ENCODE data around the gene CACNB2.

Gene CACNB2

GRCh38 chr10:18419945-18420344, 279.7 kb downstream of the CACNB2 start:
- Histone ChIP-seq H3K27ac (no peak overlapping the region), H3K36me3 (no peaks in the 10 kb centered on the region), H3K4me3 (no peak overlapping the region), H3K4me1 (no peaks in the 10 kb centered on the region), H3K9me3 (no peaks in the 10 kb centered on the region), H3K27me3 (no peaks in the 10 kb centered on the region)
- intact Hi-C loops (cut with DNase I; ENCODE audit: low total_unique reads): no loop called here
- no peak for TF ChIP-seq CTCF (IDR thresholded peaks at IDR 0.05)
- DNase-seq: no peak

GRCh38 chr10:18421726-18422293, 281.6 kb downstream of the CACNB2 start:
- Histone ChIP-seq H3K4me3 (no peak overlapping the region), H3K9me3 (no peaks in the 10 kb centered on the region), H3K36me3 (no peaks in the 10 kb centered on the region), H3K4me1 (no peaks in the 10 kb centered on the region), H3K27ac (no peak overlapping the region), H3K27me3 (no peaks in the 10 kb centered on the region)
- intact Hi-C loops (cut with DNase I; ENCODE audit: low total_unique reads): no loop called here
- no peak for DNase-seq
- no peak for TF ChIP-seq CTCF (IDR thresholded peaks at IDR 0.05)

- no peak for TF ChIP-seq CTCF (IDR thresholded peaks at IDR 0.05)
- Histone ChIP-seq H3K27me3 (no peaks in the 10 kb centered on the region), H3K27ac (no peak overlapping the region), H3K4me3 (no peak overlapping the region), H3K9me3 (no peaks in the 10 kb centered on the region), H3K36me3 (no peaks in the 10 kb centered on the region), H3K4me1 (no peaks in the 10 kb centered on the region)
- intact Hi-C loops (cut with DNase I; ENCODE audit: low total_unique reads): no loop called here
- DNase-seq: no peak
Measured at GRCh38 chr10:18423058-18423637, 282.9 kb downstream of the CACNB2 start.

GRCh38 chr10:18424200-18424599, 284.0 kb downstream of the CACNB2 start:
- H3K36me3 ChIP-seq: no peaks in the 10 kb centered on the region
- no peak overlapping the region for H3K27ac ChIP-seq
- no peaks in the 10 kb centered on the region for H3K9me3 ChIP-seq
- H3K4me1 ChIP-seq: no peaks in the 10 kb centered on the region
- H3K27me3 ChIP-seq: no peaks in the 10 kb centered on the region
- H3K4me3 ChIP-seq: no peak overlapping the region
- intact Hi-C loops (cut with DNase I; ENCODE audit: low total_unique reads): no loop called here
- DNase-seq: no peak
- no peak for TF ChIP-seq CTCF (IDR thresholded peaks at IDR 0.05)

GRCh38 chr10:18429335-18429734, 289.1 kb downstream of the CACNB2 start:
- no peaks in the 10 kb centered on the region for H3K36me3 ChIP-seq
- DNase-seq: no peak
- H3K9me3 ChIP-seq: no peaks in the 10 kb centered on the region
- no peaks in the 10 kb centered on the region for H3K27me3 ChIP-seq
- no peak overlapping the region for H3K27ac ChIP-seq
- no peak for TF ChIP-seq CTCF (IDR thresholded peaks at IDR 0.05)
- intact Hi-C loops (cut with DNase I; ENCODE audit: low total_unique reads): no loop called here
- H3K4me1 ChIP-seq: no peaks in the 10 kb centered on the region
- H3K4me3 ChIP-seq: no peak overlapping the region

GRCh38 chr10:18436902-18437301, 296.7 kb downstream of the CACNB2 start:
- TF ChIP-seq CTCF (IDR thresholded peaks at IDR 0.05): no peak
- Histone ChIP-seq H3K27ac (no peak overlapping the region), H3K4me3 (no peak overlapping the region), H3K36me3 (no peaks in the 10 kb centered on the region), H3K27me3 (no peaks in the 10 kb centered on the region), H3K9me3 (no peaks in the 10 kb centered on the region), H3K4me1 (no peaks in the 10 kb centered on the region)
- DNase-seq: no peak
- intact Hi-C loops (cut with DNase I; ENCODE audit: low total_unique reads): no loop called here
